Measurements from ENCODE around the gene COL6A1. TPM values are rescaled to one million over a fixed set of nuclear protein-coding genes. Genes with fewer than 3 reads are reported as not detected.

COL6A1 gene
- total and polyA plus RNA-seq, 2 donors (not counting 3 experiments of a cell fraction or from before 2014, with no cell fraction given) = 30.1 to 42.4 TPM

- BruUV-seq (replicated peaks) = no TSS peak
- H3K9me1 ChIP-seq (replicated peaks; ENCODE audit: control insufficient read depth, extremely low read depth, insufficient read depth, low read length) = no peaks in the 10 kb centered on the region
- no peak for TF ChIP-seq POLR2A (IDR thresholded peaks at IDR 0.05; ENCODE audit: low read depth, low read length)
- TF ChIP-seq CTCF (IDR thresholded peaks at IDR 0.05; ENCODE audit: extremely low read depth in 1 of 2, insufficient read depth in 1 of 2, low read depth in 1 of 2, low read length in 2 of 2) = no peak
- TF ChIP-seq FOS (IDR thresholded peaks at IDR 0.05; ENCODE audit: borderline replicate concordance, insufficient read depth, low read length) = no peak
- no peak for TF ChIP-seq EZH2 (IDR thresholded peaks at IDR 0.05; ENCODE audit: borderline replicate concordance, low read depth, low read length, severe bottlenecking)
- H2AFZ ChIP-seq (ENCODE audit: low read depth, low read length) = no peak overlapping the region
- H3K9ac ChIP-seq (replicated peaks; ENCODE audit: extremely low read depth, insufficient read depth, low read length) = no peak overlapping the region
- H3K4me2 ChIP-seq (ENCODE audit: insufficient read depth, low read length) = no peak overlapping the region
- intact Hi-C loops (cut with micrococcal nuclease) (no loop called here), dilution Hi-C loops (cut with MboI; ENCODE audit: extremely low pct_ligation_motif_present, low sequenced_read_pairs) (no loop called here)
- ChIA-PET CTCF (no interaction called here), POLR2A (no interaction called here)
- H4K20me1 ChIP-seq (replicated peaks; ENCODE audit: control insufficient read depth, extremely low read depth, insufficient read depth, low read length) = no peaks in the 10 kb centered on the region
- H3K9me3 ChIP-seq (replicated peaks; ENCODE audit: control insufficient read depth, insufficient read depth, low read length) = no peaks in the 10 kb centered on the region
- DNase-seq (ENCODE audit: low read depth, low spot score) (no peak), FAIRE-seq (no peak)
- no peaks in the 10 kb centered on the region for H3K79me2 ChIP-seq (ENCODE audit: control insufficient read depth, insufficient read depth, low read length)
- H3K27me3 ChIP-seq (ENCODE audit: control insufficient read depth in 2 of 2, insufficient read depth in 2 of 2, low read length in 2 of 2) = no peaks in the 10 kb centered on the region
- H3K4me3 ChIP-seq (replicated peaks in 1 of 3; ENCODE audit: insufficient read depth in 1 of 3, low read depth in 1 of 3, low read length in 3 of 3) = no peak overlapping the region
- no peak overlapping the region for H3K27ac ChIP-seq (ENCODE audit: insufficient read depth, low read depth, low read length)
- H3K4me1 ChIP-seq (ENCODE audit: control insufficient read depth, extremely low read depth, insufficient read depth, low read length) = no peaks in the 10 kb centered on the region
- no peaks in the 10 kb centered on the region for H3K36me3 ChIP-seq (ENCODE audit: control insufficient read depth in 2 of 2, extremely low read depth in 1 of 2, insufficient read depth in 2 of 2, low read length in 2 of 2)
Measured at GRCh38 chr21:45993210-45994085, 11.9 kb downstream of the COL6A1 start.

All from endothelial cell of umbilical vein (primary cell).